HG03196 (cell line): ENCODE measurements around the gene FLNC.

Experiments used
- ATAC-seq: cut with Tn5 transposase; IDR thresholded peaks from one replicate; pipeline ENCODE4 v1.9.1; 2021; ENCODE audit not compliant: unreplicated experiment

Gene FLNC

DNA sequence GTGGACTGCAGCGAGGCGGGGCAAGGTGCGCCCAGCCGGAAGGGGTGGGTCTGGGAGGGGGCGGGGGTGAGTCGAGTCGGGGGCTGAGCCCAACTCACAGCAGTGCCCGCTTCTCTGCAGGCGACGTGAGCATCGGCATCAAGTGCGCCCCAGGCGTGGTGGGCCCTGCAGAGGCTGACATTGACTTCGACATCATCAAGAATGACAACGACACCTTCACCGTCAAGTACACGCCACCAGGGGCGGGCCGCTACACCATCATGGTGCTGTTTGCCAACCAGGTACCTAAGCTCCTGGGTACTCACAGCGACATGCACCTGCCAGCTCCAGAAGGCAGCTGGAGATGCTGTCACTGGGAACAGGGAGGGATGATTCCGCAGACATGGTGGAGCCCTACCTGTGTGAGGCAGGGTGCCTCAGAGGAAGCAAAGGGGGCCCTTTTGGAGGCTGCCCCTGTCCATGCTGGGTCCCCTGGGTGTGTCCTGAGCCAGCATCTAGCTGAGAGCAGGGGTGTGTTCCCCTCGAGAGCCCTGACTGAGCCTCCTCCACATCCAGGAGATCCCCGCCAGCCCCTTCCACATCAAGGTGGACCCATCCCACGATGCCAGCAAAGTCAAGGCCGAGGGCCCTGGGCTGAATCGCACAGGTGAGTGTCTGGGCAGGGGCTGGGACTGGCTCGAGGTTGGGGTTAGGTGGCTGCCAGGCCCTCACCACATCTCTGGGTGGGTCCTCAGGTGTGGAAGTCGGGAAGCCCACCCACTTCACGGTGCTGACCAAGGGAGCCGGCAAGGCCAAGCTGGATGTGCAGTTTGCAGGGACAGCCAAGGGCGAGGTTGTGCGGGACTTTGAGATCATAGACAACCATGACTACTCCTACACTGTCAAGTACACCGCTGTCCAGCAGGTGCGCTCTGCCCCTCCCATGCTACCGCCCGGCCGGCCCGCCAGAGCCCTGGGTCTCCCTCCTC lies 12.8 kb downstream of the FLNC start:
- ATAC-seq = no peak

DNA sequence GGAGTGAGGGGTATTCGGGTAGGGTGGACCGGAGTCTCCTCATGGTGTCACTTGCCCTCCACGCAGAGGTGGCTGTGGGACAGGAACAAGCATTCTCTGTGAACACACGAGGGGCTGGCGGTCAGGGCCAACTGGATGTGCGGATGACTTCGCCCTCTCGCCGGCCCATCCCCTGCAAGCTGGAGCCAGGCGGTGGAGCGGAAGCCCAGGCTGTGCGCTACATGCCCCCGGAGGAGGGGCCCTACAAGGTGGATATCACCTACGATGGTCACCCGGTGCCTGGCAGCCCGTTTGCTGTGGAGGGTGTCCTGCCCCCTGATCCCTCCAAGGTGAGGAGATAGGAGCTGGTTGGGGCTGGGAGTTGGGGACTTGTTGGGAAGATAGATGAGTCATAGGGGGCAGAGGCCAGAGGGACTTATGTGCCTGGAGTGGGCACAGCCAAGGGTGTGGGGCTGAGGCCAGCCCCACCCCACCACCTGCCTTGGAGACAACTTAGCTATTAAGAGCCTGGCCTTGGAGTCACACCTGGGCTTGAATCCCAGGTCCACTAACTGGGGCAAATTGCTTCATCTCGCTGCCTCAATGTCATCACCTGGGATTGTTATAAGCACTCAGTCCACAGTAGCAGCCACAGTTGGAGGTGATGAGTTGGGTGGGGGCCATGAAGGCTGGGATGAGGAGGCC lies 13.9 kb downstream of the FLNC start:
- no peak for ATAC-seq

GRCh38 chr7:128844777-128845311 lies 14.6 kb downstream of the FLNC start:
- no peak for ATAC-seq

- no peak for ATAC-seq
Measured at GRCh38 chr7:128845475-128845874, 15.3 kb downstream of the FLNC start.

- ATAC-seq = no peak
Measured at GRCh38 chr7:128845987-128846386, 15.8 kb downstream of the FLNC start.

GRCh38 chr7:128846781-128847444 lies 16.7 kb downstream of the FLNC start:
- ATAC-seq = no peak

- ATAC-seq = no peak
Measured at GRCh38 chr7:128847721-128848211, 17.6 kb downstream of the FLNC start.

GRCh38 chr7:128848289-128849155 lies 18.3 kb downstream of the FLNC start:
- ATAC-seq = no peak

DNA sequence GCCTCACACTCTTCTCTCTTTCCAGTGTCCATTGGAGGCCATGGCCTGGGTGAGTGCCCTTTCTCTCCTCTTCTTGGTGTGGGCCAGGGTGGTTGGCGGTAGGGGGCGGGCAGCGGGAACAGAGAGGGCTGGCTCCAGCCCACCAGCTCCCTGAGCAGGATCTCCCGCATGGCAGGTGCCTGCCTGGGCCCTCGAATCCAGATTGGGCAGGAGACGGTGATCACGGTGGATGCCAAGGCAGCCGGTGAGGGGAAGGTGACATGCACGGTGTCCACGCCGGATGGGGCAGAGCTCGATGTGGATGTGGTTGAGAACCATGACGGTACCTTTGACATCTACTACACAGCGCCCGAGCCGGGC lies 18.9 kb downstream of the FLNC start:
- no peak for ATAC-seq

GRCh38 chr7:128849804-128850490 lies 19.7 kb downstream of the FLNC start:
- ATAC-seq = no peak

GRCh38 chr7:128852537-128853254 lies 22.5 kb downstream of the FLNC start:
- no peak for ATAC-seq

GRCh38 chr7:128853799-128854198 lies 23.6 kb downstream of the FLNC start:
- ATAC-seq = no peak

DNA sequence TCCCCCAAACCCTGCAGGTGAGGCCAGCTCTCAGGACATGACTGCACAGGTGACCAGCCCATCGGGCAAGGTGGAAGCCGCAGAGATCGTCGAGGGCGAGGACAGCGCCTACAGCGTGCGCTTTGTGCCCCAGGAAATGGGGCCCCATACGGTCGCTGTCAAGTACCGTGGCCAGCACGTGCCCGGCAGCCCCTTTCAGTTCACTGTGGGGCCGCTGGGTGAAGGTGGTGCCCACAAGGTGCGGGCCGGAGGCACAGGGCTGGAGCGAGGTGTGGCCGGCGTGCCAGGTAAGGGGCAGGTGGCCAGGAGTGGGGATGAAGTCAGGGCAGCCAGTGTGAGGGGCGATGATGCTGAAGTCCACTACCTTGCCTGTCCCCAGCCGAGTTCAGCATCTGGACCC lies 24.2 kb downstream of the FLNC start:
- no peak for ATAC-seq

GRCh38 chr7:128855559-128855958 lies 25.4 kb downstream of the FLNC start:
- ATAC-seq = no peak

- ATAC-seq = no peak
Measured at GRCh38 chr7:128856001-128856718, 26.0 kb downstream of the FLNC start.

GRCh38 chr7:128858380-128859231 lies 28.4 kb downstream of the FLNC start:
- ATAC-seq = no peak
